Activated T-helper 2 cell treated with anti-CD3 and anti-CD28 coated beads, Interferon-gamma antibody, Interleukin-2, Interleukin-4, amounts not matched to agents 10 μg/mL and 5 μg/mL and 100 μg/mL, durations not matched to agents 14 hours and 24 hours and 36 hours (primary cell): ENCODE results near the gene PTAR1. TPM values are rescaled to one million over a fixed set of nuclear protein-coding genes. Genes with fewer than 3 reads are reported as not detected.

Experiments used
- DNase-seq: peaks from one replicate; pipeline ENCODE4 v3.0.0; 2021; ENCODE audit warnings: low spot score
- H3K27ac Mint-ChIP-seq: one replicate; pipeline ENCODE4 v1.8.0; 2021; ENCODE audit warnings: mixed read lengths
- H3K27me3 Mint-ChIP-seq: one replicate; pipeline ENCODE4 v1.8.0; 2021; ENCODE audit warnings: low read depth, mixed read lengths
- H3K36me3 Mint-ChIP-seq: one replicate; pipeline ENCODE4 v1.8.0; 2021; ENCODE audit warnings: low read depth, mixed read lengths
- H3K4me1 Mint-ChIP-seq: one replicate; pipeline ENCODE4 v1.8.0; 2021; ENCODE audit warnings: low read depth, mixed read lengths
- H3K4me3 Mint-ChIP-seq: one replicate; pipeline ENCODE4 v1.8.0; 2021; ENCODE audit warnings: low read depth, mild to moderate bottlenecking, moderate library complexity, mixed read lengths
- H3K9me3 Mint-ChIP-seq: one replicate; pipeline ENCODE4 v1.8.0; 2021; ENCODE audit warnings: mixed read lengths
- intact Hi-C: fragments of 100-400 bp; cut with micrococcal nuclease; formaldehyde crosslinking; loops from one replicate; pipeline ENCODE4 v1.15.1; 2023
- total RNA-seq: library from RNA; stranded (reverse); gene quantifications from 2 replicates; pipeline ENCODE4 v1.2.3, GENCODE V29; 2022

PTAR1 gene
- total RNA-seq, 1 donor from 2014 or later: 51.1 TPM

DNA sequence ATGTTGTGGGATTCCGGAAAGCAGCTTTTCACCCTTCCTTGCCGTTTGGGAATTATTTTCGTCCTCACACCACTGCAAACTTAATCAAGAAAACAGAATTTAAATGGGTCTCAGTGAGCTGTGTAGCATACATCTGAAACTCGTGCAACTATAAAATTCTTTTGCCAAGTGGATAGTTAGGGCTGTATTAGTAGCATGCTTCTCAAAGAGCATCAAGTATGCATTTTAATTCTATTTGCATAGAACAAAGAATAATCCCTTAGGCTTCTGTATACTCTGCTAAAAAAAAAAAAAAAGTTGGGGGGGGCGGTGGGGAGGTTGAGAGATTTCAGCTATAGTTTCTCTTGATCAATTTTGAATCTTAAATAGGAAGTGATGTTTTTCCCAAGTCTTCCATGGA lies 75.9 kb downstream of the PTAR1 start:
- H3K4me1 Mint-ChIP-seq: no peaks in the 10 kb centered on the region
- no peak overlapping the region for H3K4me3 Mint-ChIP-seq
- DNase-seq: no peak
- no peaks in the 10 kb centered on the region for H3K9me3 Mint-ChIP-seq
- H3K36me3 Mint-ChIP-seq: no peaks in the 10 kb centered on the region
- intact Hi-C loops: no loop called here
- H3K27ac Mint-ChIP-seq: no peak overlapping the region
- peaks cover 10% of the 10 kb centered on the region for H3K27me3 Mint-ChIP-seq

DNA sequence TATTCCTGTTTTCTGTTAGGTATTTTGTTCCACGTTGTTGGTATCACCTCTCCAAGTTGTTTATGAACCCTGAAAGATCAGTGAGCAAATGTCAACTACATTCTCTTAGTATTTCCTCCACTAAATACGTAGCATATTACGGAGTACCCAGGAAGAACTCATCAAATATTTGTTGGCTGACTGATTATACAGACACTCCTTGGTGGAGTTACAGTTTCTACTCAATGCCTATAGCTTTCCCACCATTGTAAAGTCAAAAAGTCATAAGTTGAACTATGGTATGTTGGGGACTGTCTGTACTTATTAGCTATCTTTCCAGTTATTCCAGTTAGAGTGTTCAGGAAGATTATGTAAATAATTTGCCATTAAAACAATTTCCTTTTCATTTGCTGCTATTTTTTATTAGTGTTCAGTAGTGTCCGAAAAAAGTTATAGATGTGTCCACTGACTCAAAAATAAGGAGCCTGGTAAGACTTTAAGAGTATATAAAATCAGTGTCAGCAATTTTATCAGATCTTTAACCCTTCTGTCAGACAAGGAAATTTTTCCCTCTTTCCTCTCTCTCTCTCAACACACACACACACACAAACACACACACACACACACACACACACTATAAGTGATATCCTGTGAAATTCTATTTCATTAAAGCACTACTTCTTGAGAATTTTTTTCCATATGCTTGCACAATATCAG lies 80.8 kb downstream of the PTAR1 start:
- Mint-ChIP-seq H3K9me3 (no peaks in the 10 kb centered on the region), H3K27me3 (peaks cover 28% of the 10 kb centered on the region), H3K4me3 (no peak overlapping the region), H3K36me3 (no peaks in the 10 kb centered on the region), H3K4me1 (peaks cover 9% of the 10 kb centered on the region), H3K27ac (no peak overlapping the region)
- intact Hi-C loops: no loop called here
- DNase-seq: no peak

DNA sequence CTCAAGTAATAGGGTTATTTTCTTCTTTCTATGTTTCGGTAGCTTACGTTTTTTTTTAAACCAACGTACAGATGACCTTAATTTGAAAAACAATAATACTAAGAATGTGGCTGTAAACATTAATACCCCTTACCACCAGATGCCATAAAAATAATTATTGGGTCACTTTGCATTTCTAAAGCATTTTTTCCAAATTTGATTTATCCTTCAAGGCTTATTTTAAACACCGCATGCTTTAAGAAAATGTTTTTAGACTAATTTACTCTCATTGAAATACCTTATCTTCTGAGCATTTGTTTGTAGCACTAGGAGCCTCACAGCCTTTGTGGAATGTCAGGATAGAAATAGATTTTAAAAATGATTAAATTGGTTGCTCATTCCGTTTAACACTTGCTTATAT lies 81.9 kb downstream of the PTAR1 start:
- DNase-seq: no peak
- intact Hi-C loops: no loop called here
- Mint-ChIP-seq H3K9me3 (no peaks in the 10 kb centered on the region), H3K4me3 (no peak overlapping the region), H3K27ac (no peak overlapping the region), H3K4me1 (peaks cover 11% of the 10 kb centered on the region), H3K36me3 (no peaks in the 10 kb centered on the region), H3K27me3 (peaks cover 25% of the 10 kb centered on the region)

DNA sequence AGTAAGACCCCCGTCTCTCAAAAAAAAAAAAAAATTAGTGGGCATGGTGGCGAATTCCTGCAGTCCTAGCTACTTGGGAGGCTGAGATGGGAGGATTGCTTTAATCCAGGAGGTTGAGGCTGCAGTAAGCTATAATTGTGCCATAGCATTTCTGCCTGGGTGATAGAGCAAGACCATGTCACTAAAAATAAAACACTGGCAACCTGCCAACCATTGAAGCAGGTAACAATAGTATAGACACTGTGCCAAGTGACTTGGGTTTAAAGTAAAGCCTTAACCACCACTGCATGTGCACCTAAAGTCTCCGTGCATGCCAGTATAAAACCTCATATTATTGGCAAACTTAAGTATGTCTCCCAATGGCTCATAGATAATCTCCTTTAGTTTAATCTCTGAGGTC lies 84.2 kb downstream of the PTAR1 start:
- H3K27ac Mint-ChIP-seq: no peak overlapping the region
- H3K9me3 Mint-ChIP-seq: no peaks in the 10 kb centered on the region
- H3K36me3 Mint-ChIP-seq: no peaks in the 10 kb centered on the region
- H3K27me3 Mint-ChIP-seq: peaks cover 41% of the 10 kb centered on the region
- H3K4me1 Mint-ChIP-seq: peaks cover 21% of the 10 kb centered on the region
- no peak overlapping the region for H3K4me3 Mint-ChIP-seq
- no peak for DNase-seq
- intact Hi-C loops: no loop called here

DNA sequence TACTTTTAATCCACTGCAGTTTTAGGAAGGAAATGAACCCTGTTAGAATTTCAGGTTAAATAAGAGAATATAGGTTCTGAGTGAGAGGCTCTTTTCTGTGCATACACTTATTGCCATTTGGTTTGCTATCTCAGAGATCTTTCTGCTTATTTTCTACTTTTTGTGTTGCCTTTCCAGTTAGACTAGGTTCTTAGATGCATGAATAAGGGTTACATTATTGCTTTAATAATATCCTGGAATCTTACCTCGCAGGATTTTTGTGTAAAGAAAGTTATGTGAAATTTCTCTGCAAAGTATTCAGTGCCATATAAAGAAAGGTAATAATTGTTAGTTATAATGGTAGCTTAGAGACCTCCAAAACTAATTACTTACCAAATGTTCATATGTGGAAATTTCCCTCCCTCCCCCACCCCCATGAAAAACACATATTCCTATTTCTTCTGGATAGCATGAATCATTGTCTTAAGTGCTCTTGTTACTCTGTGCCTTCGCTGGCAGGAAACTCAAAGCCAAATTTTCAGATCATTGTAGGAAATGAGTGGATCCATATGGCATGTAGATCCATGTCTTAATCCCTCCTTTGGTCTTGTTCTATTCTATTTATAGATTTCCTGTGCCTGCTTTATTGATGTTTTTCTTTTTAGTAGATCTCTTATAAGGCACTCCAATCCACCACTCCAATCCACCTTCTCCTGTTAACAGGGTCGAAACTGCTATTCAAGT lies 84.9 kb downstream of the PTAR1 start:
- peaks cover 47% of the 10 kb centered on the region for H3K27me3 Mint-ChIP-seq
- intact Hi-C loops: loop anchor here (5.0 kb wide), 1 partner anchor 142 kb away; no protein-coding TSS in a partner anchor

DNA sequence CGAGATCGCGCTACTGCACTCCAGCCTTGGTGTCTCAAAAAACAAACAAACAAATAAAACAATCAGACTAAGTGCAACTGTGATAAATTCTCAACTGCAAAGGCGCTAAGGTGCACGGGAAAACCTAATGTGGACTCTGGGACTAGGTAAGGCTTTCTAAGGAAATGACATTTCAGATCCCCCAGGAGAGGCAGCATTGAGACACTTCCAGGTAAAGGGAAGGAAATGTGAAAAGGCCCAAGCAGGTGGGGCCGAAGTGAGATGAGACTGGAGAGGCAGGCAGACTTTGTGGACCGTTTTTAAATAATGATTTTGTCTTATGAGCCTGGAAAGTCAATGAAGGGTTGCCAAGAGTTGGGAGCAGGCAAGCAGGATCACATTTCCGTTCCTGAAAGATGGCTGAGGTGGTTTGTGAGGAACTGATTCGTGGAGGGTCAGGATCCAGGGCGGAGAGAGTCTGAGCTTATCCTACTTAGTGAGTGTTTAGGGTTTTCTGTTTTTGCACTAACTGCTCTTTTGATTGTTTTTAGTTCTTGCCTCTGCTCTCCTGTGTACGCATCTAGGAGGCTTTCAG lies 85.6 kb downstream of the PTAR1 start:
- Mint-ChIP-seq H3K4me1 (peaks cover 21% of the 10 kb centered on the region), H3K9me3 (no peaks in the 10 kb centered on the region), H3K27ac (no peak overlapping the region), H3K4me3 (no peak overlapping the region), H3K27me3 (peaks cover 45% of the 10 kb centered on the region), H3K36me3 (no peaks in the 10 kb centered on the region)
- intact Hi-C loops: loop anchor here (5.0 kb wide), 1 partner anchor 143 kb away; no protein-coding TSS in a partner anchor
- DNase-seq: no peak

More for the DNA sequence above, 84.9 kb downstream of the PTAR1 start:
- Mint-ChIP-seq H3K4me1 (peaks cover 21% of the 10 kb centered on the region), H3K9me3 (no peaks in the 10 kb centered on the region), H3K4me3 (no peak overlapping the region), H3K27ac (no peak overlapping the region), H3K36me3 (no peaks in the 10 kb centered on the region)
- no peak for DNase-seq

DNA sequence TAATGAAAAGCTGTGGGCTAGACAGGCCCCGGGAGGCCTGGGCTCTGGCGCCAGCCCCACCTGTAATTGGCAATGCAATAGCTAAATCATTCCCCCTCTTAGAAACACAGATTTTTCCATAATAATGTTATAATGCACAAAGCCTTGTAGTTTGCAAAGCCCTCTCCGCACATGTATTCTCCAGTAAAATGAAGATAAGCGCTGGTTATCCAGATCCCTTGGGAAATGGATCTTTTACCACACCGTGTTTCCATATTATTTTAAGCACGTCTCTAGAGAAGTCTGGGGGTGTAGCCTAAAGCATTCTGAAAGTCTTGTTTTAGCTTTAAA lies 86.5 kb downstream of the PTAR1 start:
- peaks cover 21% of the 10 kb centered on the region for H3K4me1 Mint-ChIP-seq
- no peak for DNase-seq
- H3K4me3 Mint-ChIP-seq: peak overlapping the region; percentile 83
- peaks cover 40% of the 10 kb centered on the region for H3K27me3 Mint-ChIP-seq
- no peaks in the 10 kb centered on the region for H3K9me3 Mint-ChIP-seq
- intact Hi-C loops: loop anchor here (1.0 to 5.0 kb wide), 3 partner anchors 144 to 246 kb away; no protein-coding TSS in a partner anchor
- H3K27ac Mint-ChIP-seq: no peak overlapping the region
- H3K36me3 Mint-ChIP-seq: no peaks in the 10 kb centered on the region

DNA sequence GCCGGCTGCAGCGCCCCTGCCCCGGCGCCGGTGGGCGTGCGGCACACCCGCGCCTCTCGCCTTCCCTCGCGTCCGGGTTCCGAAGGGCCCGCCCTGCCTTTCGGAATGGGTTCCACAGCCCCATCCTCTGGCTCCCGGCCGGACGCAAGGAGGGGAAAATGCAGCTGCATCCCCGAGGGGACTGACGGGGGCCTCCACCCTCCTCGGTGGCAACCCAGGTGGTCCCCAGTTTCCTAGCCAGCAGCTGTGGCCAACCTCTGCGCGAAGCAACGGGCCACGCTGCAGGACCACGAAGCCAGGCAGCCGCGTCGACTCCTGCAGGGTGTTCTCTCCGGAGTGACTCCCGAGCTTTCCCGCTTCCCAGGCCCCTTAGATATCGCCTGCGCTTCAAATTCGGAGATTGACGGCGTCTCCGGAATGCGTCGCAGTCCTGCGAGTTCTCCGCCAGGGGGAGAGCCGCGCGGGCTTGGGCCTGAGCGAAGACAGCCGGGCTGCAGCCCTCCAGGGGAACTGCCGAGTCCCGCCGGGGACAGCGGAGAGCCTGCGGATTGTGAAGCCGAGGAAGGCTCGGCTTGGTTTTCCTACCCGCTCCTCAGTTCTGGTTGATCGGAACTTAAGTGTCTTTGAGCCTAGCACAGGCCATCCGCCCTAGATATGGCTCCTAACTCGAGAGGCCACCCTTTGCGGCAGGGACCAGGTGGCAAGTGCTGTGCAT lies 87.1 kb downstream of the PTAR1 start:
- H3K27ac Mint-ChIP-seq: no peak overlapping the region

DNA sequence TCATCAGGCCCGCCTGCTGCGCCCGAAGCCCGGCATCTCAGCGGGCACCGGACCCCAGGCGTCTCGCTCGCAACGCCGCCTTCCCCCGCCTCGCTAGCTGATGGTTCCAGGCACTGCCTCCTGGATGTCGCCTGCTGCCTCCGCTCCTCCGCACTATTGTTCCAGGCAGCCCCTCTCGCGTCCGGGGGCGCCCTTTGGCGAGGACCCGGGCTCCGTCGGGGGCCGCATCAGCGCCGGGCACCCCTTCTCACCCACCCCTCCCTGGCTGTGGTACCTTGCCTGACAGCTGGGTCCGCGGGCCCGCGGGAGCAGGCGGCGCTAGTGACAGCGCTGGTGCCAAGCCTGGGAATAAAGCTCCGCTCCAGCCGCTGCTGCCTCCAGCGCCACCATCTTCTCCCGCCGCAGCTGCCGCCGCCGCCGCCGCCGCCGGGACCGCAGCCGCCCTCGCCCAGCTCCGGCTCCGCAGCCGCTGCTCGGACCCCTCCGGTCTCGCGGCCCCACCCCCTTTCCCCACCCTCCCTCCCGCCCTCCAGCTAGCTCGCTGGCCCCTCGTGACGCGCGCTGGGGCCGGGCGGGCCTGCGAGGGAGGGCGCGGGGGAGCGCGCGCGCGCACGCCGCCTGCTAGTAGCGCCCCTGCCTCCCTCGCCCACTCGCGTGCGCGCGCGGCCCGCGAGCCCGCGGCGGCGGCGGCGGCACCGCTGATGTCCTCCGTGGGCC lies 87.8 kb downstream of the PTAR1 start, which contains the start of gene APBA1:
Gene APBA1, minus strand, starts transcription at position 493 of the 717 bp plus-strand sequence.
- intact Hi-C loops: loop anchor here (1.0 to 5.0 kb wide), 3 partner anchors 87 to 247 kb away; no protein-coding TSS in a partner anchor
- Mint-ChIP-seq H3K27ac (no peak within 1 kb of the TSS), H3K9me3 (no peaks in the 10 kb centered on the region), H3K4me3 (peak within 1 kb of the TSS; percentile 83), H3K4me1 (peaks cover 21% of the 10 kb centered on the region), H3K36me3 (no peaks in the 10 kb centered on the region), H3K27me3 (peaks cover 38% of the 10 kb centered on the region)
- peak; percentile 22 for DNase-seq

More for the DNA sequence above, 87.1 kb downstream of the PTAR1 start:
- Mint-ChIP-seq H3K4me3 (peak overlapping the region; percentile 83), H3K36me3 (no peaks in the 10 kb centered on the region), H3K4me1 (peaks cover 21% of the 10 kb centered on the region), H3K27me3 (peaks cover 40% of the 10 kb centered on the region), H3K9me3 (no peaks in the 10 kb centered on the region)
- intact Hi-C loops: loop anchor here (1.0 to 5.0 kb wide), 4 partner anchors 87 to 246 kb away; no protein-coding TSS in a partner anchor
- peak; percentile 68 for DNase-seq

DNA sequence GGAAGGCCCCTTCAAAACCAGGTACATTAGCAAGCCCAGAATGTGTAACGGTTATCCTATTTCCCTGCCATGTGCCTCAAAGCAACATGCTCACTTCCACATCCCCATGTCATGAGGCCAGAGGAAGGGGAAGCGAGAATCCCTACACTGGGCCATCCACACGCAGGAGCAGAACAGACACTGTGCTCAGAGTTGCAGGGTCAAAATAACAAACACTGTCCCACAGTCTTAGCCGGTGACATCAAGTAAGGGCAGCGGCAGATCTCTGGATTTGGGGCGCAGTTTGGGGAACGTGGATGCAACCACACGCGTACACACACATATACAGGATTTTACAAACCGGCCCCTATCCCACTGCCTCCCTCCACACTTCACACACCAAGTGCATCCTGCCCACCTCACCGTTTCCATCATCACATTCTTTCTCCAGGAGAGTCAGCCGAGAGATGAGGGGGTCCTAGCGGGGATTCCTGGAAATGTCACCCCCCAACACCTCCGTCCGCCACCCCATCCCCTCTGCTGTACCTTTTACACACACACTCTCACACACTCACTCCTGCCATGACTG lies 88.4 kb downstream of the PTAR1 start:
- H3K27ac Mint-ChIP-seq: no peak overlapping the region
- no peaks in the 10 kb centered on the region for H3K36me3 Mint-ChIP-seq
- peaks cover 36% of the 10 kb centered on the region for H3K27me3 Mint-ChIP-seq
- no peak for DNase-seq
- no peaks in the 10 kb centered on the region for H3K9me3 Mint-ChIP-seq
- intact Hi-C loops: loop anchor here (5.0 kb wide), 1 partner anchor 146 kb away; no protein-coding TSS in a partner anchor
- H3K4me1 Mint-ChIP-seq: peaks cover 21% of the 10 kb centered on the region
- H3K4me3 Mint-ChIP-seq: peak overlapping the region; percentile 65

DNA sequence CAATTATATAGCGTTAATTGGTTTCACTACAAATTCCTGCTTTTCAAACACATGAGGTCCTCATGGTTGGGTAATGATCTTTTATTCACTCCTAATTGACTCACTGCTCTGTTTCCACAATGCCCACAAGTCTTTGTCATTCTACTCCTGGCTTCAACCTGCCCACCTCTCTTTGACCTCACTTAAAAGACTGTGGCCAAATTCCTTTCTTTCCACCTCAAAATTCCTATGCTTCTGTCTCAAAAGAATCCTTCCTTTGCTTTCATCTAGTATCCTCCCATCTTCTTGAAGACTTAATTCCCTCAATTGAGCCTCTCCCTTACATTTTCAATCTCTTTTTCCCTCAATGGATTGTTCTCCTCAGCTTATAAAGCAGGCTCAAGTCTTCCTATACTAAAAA lies 92.5 kb downstream of the PTAR1 start:
- Mint-ChIP-seq H3K9me3 (no peaks in the 10 kb centered on the region), H3K27me3 (peaks cover 39% of the 10 kb centered on the region), H3K36me3 (no peaks in the 10 kb centered on the region), H3K27ac (no peak overlapping the region), H3K4me3 (no peak overlapping the region), H3K4me1 (peaks cover 9% of the 10 kb centered on the region)
- no peak for DNase-seq
- intact Hi-C loops: loop anchor here (10.0 kb wide), 1 partner anchor 83 kb away; no protein-coding TSS in a partner anchor
